Peyer's patch (tissue), 4 donors: ENCODE data around the gene SEPTIN14.

Source experiments
- POLR2A ChIP-seq, 2 donors: fragments of 450-650 bp; IDR thresholded peaks; one replicate each; pipeline ENCODE4 v1.5.1; 2017; ENCODE audit warnings: antibody characterized with exemption in 2 of 2, mild to moderate bottlenecking in 2 of 2, moderate library complexity in 2 of 2
- TF ChIP-seq, protein P1 (sequence below), 6 experiments: fragments of 450-650 bp in 4 of 6; fragments of 200-600 bp in 2 of 6; sonication (generic) in 1 of 6; IDR thresholded peaks; one replicate each; pipeline ENCODE4 v1.5.1; 2017 to 2019; ENCODE audit warnings: antibody characterized with exemption in 6 of 6, mild to moderate bottlenecking in 3 of 6, moderate library complexity in 1 of 6

DNA sequence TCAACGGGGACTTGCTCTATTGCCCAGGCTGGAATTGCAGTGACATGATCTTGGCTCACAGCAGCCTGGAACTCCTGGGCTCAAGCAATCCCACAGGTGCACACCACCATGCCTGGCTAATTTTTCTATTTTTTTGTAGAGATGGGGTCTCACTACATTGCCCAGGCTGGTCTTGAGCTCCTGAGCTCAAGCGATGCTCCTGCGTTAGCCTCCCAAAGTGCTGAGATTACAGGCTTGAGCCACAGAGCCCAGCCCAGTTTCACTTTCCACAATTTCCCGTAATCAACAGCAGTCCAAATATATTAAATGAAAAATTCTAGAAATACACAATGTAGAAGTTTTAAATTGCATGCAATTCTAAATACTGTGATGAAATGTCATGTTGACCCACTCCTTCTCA lies 24.0 kb downstream of the SEPTIN14 start:
- TF ChIP-seq, protein P1, sequence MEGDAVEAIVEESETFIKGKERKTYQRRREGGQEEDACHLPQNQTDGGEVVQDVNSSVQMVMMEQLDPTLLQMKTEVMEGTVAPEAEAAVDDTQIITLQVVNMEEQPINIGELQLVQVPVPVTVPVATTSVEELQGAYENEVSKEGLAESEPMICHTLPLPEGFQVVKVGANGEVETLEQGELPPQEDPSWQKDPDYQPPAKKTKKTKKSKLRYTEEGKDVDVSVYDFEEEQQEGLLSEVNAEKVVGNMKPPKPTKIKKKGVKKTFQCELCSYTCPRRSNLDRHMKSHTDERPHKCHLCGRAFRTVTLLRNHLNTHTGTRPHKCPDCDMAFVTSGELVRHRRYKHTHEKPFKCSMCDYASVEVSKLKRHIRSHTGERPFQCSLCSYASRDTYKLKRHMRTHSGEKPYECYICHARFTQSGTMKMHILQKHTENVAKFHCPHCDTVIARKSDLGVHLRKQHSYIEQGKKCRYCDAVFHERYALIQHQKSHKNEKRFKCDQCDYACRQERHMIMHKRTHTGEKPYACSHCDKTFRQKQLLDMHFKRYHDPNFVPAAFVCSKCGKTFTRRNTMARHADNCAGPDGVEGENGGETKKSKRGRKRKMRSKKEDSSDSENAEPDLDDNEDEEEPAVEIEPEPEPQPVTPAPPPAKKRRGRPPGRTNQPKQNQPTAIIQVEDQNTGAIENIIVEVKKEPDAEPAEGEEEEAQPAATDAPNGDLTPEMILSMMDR (IDR thresholded peaks at IDR 0.05): no peak
- no peak for TF ChIP-seq POLR2A (IDR thresholded peaks at IDR 0.05)
